Breast epithelium (tissue), 3 donors: ENCODE measurements around the gene SPATA21.

ENCODE experiments used
- POLR2A ChIP-seq: fragments of 450-650 bp; IDR thresholded peaks from one replicate; pipeline ENCODE4 v1.6.1; 2016; ENCODE audit warnings: antibody characterized with exemption, mild to moderate bottlenecking, moderate library complexity
- POLR2AphosphoS5 ChIP-seq, 3 donors: sonication (generic); formaldehyde crosslinking; IDR thresholded peaks; one replicate each; pipeline ENCODE4 v1.6.1; 2017; ENCODE audit warnings: antibody characterized with exemption in 3 of 3
- TF ChIP-seq, protein P1 (sequence below), 3 donors: fragments of 450-650 bp; IDR thresholded peaks; one replicate each; pipeline ENCODE4 v1.5.1; 2016 to 2017; ENCODE audit warnings: antibody characterized with exemption in 3 of 3, mild to moderate bottlenecking in 3 of 3, moderate library complexity in 3 of 3

DNA sequence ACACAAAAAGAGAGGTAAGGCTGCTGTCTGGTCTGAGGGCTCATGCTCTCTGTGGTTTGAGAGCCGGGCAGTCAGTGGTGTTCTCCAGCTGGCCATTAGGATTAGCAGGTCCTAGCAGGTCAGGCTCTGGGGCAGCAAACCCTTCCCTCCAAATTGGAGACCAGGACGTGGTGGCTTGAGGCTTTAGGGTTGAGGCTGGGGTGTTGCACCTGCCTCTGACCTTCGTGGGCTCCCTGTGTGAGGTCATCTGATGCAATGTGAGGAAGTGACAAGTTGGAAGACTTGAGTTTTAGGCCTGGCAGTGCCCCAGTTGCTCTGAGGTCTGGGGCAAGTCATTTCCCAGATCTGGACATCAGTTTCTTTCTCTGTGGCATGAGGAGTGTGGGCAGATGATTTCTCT is 45.8 kb downstream of the SPATA21 start:
- TF ChIP-seq, protein P1, sequence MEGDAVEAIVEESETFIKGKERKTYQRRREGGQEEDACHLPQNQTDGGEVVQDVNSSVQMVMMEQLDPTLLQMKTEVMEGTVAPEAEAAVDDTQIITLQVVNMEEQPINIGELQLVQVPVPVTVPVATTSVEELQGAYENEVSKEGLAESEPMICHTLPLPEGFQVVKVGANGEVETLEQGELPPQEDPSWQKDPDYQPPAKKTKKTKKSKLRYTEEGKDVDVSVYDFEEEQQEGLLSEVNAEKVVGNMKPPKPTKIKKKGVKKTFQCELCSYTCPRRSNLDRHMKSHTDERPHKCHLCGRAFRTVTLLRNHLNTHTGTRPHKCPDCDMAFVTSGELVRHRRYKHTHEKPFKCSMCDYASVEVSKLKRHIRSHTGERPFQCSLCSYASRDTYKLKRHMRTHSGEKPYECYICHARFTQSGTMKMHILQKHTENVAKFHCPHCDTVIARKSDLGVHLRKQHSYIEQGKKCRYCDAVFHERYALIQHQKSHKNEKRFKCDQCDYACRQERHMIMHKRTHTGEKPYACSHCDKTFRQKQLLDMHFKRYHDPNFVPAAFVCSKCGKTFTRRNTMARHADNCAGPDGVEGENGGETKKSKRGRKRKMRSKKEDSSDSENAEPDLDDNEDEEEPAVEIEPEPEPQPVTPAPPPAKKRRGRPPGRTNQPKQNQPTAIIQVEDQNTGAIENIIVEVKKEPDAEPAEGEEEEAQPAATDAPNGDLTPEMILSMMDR (IDR thresholded peaks at IDR 0.05) = no peak
- no peak for TF ChIP-seq POLR2A
- TF ChIP-seq POLR2AphosphoS5 (IDR thresholded peaks at IDR 0.05) = no peak
